HepG2 (cell line): ENCODE measurements around the gene SIVA1. TPM values are rescaled to one million over a fixed set of nuclear protein-coding genes. Genes with fewer than 3 reads are reported as not detected.

ENCODE experiments used
- ATAC-seq: fragments of 200-7000 bp; cut with Tn5 transposase; 3 replicates; pipeline ENCODE4 v1.9.1; 2020; ENCODE audit warnings: mild to moderate bottlenecking, moderate library complexity
- BruUV-seq: library from RNA; stranded (reverse); fragments of 400-500 nt; replicated peaks from 2 replicates; lab custom pipeline; 2021; lab: Mats Ljungman, UMichigan
- CTCF ChIA-PET: fragments of 300-600 bp; formaldehyde crosslinking; extraction: SDS; loops from one replicate; lab custom pipeline; 2021; ENCODE audit warnings: low total read pairs, inconsistent platforms, low intra/inter-chr PET ratio; lab: Yijun Ruan, JAX
- POLR2A ChIA-PET: fragments of 350-600 bp; sonication (Branson Sonifier 250); formaldehyde crosslinking; loops from one replicate; lab custom pipeline; 2020; ENCODE audit warnings: antibody characterized with exemption, inconsistent platforms; lab: Yijun Ruan, JAX
- DNase-seq: peaks from one replicate; pipeline ENCODE4 v3.0.0-alpha.2; 2015; ENCODE audit warnings: low spot score
- FAIRE-seq: peaks from 3 replicates; lab custom pipeline; 2011; peaks lifted over from hg19 to GRCh38; lab: Jason Lieb, UNC
- H2AFZ ChIP-seq: one replicate; pipeline ENCODE4 v1.6.1; 2011; ENCODE audit warnings: low read length, inconsistent platforms
- H3K27ac ChIP-seq: fragments of 300-600 bp; 3 replicates; pipeline ENCODE4 v1.8.0; 2011; ENCODE audit warnings: mixed run types, mild to moderate bottlenecking, mixed read lengths, low read length, inconsistent platforms; ENCODE audit not compliant: insufficient read depth; ENCODE audit errors: extremely low read length
- H3K27me3 ChIP-seq, 2 experiments: fragments of 200-600 bp in 1 of 2; 2 replicates in 1 of 2; 3 replicates in 1 of 2; pipeline versions ENCODE4 v1.6.0 to v1.8.0; 2011; ENCODE audit warnings: low read length in 2 of 2, mild to moderate bottlenecking in 2 of 2, moderate library complexity in 2 of 2, inconsistent platforms in 1 of 2; ENCODE audit not compliant: insufficient read depth in 2 of 2, control insufficient read depth in 1 of 2
- H3K36me3 ChIP-seq, 2 experiments: fragments of 200-600 bp in 1 of 2; replicated peaks in 1 of 2; 2 replicates in 1 of 2; 3 replicates in 1 of 2; pipeline versions ENCODE4 v1.5.1 to v1.8.0; 2011; ENCODE audit warnings: low read length in 2 of 2, inconsistent platforms in 1 of 2; ENCODE audit not compliant: insufficient read depth in 2 of 2, control insufficient read depth in 1 of 2
- H3K4me1 ChIP-seq: 2 replicates; pipeline ENCODE4 v1.5.1; 2012; ENCODE audit warnings: low read length, inconsistent platforms; ENCODE audit not compliant: insufficient read depth
- H3K4me2 ChIP-seq: 2 replicates; pipeline ENCODE4 v1.6.0; 2011; ENCODE audit warnings: low read depth, low read length, inconsistent platforms
- H3K4me3 ChIP-seq, 3 experiments: fragments of 200-600 bp in 1 of 3; sonication (generic), shearing (Covaris generic) in 1 of 3; replicated peaks in 1 of 3; 2 replicates each; pipeline ENCODE4 v1.5.1; 2011 to 2016; ENCODE audit warnings: low read length in 3 of 3, inconsistent platforms in 2 of 3, low read depth in 2 of 3, mild to moderate bottlenecking in 2 of 3, control low read depth in 1 of 3, mixed read lengths in 1 of 3; ENCODE audit not compliant: insufficient read depth in 1 of 3
- H3K79me2 ChIP-seq: one replicate; pipeline ENCODE4 v1.6.1; 2011; ENCODE audit warnings: low read length, inconsistent platforms; ENCODE audit not compliant: insufficient read depth
- H3K9ac ChIP-seq: 2 replicates; pipeline ENCODE4 v1.6.0; 2011; ENCODE audit warnings: mild to moderate bottlenecking, low read depth, low read length, inconsistent platforms; ENCODE audit not compliant: insufficient read depth
- H3K9me3 ChIP-seq: 2 replicates; pipeline ENCODE4 v1.5.1; 2012; ENCODE audit warnings: mild to moderate bottlenecking, low read length
- H4K20me1 ChIP-seq: 2 replicates; pipeline ENCODE4 v1.6.0; 2011; ENCODE audit warnings: inconsistent platforms, mild to moderate bottlenecking, low read length, moderate library complexity; ENCODE audit not compliant: insufficient read depth
- DNMT1 ChIP-seq: sonication (generic); formaldehyde crosslinking; IDR thresholded peaks from 2 replicates; pipeline ENCODE4 v1.5.1; 2020; ENCODE audit warnings: mild to moderate bottlenecking, missing genetic modification reagents
- ISX ChIP-seq: sonication (generic); formaldehyde crosslinking; conservative IDR thresholded peaks from 2 replicates; pipeline ENCODE4 v1.5.0; 2020; ENCODE audit warnings: missing genetic modification reagents
- KLF11 ChIP-seq: IDR thresholded peaks from 2 replicates; pipeline ENCODE4 v1.6.1; 2016; ENCODE audit warnings: missing compliant biosample characterization
- MXD4 ChIP-seq: IDR thresholded peaks from 2 replicates; pipeline ENCODE4 v1.6.1; 2016; ENCODE audit warnings: mild to moderate bottlenecking, missing biosample characterization, missing genetic modification reagents
- PHF8 ChIP-seq: sonication (generic); formaldehyde crosslinking; IDR thresholded peaks from 2 replicates; pipeline ENCODE4 v1.5.0; 2020; ENCODE audit warnings: missing genetic modification reagents
- PPARG ChIP-seq: conservative IDR thresholded peaks from 2 replicates; pipeline ENCODE4 v1.6.1; 2016; ENCODE audit warnings: missing biosample characterization, missing genetic modification reagents
- SALL1 ChIP-seq: sonication (generic); formaldehyde crosslinking; IDR thresholded peaks from 2 replicates; pipeline ENCODE4 v1.8.0; 2022; ENCODE audit warnings: mild to moderate bottlenecking, missing genetic modification reagents
- TOPORS ChIP-seq: sonication (generic); formaldehyde crosslinking; IDR thresholded peaks from 2 replicates; pipeline ENCODE4 v1.8.0; 2023; ENCODE audit warnings: mild to moderate bottlenecking, missing genetic modification reagents
- ZIK1 ChIP-seq: sonication (generic); formaldehyde crosslinking; IDR thresholded peaks from 2 replicates; pipeline ENCODE4 v1.5.0; 2020; ENCODE audit warnings: mild to moderate bottlenecking, low read depth, missing genetic modification reagents, borderline replicate concordance
- ZNF350 ChIP-seq: sonication (generic); formaldehyde crosslinking; IDR thresholded peaks from 2 replicates; pipeline ENCODE4 v1.4.0; 2020; ENCODE audit warnings: mild to moderate bottlenecking, low read depth, missing genetic modification reagents, borderline replicate concordance
- ZNF710 ChIP-seq: sonication (generic); formaldehyde crosslinking; IDR thresholded peaks from 2 replicates; pipeline ENCODE4 v1.5.0; 2020; ENCODE audit warnings: mild to moderate bottlenecking, missing genetic modification reagents, borderline replicate concordance
- ZNF724P ChIP-seq: sonication (generic); formaldehyde crosslinking; IDR thresholded peaks from 2 replicates; pipeline ENCODE4 v1.8.0; 2022; ENCODE audit warnings: missing genetic modification reagents, borderline replicate concordance
- ZNF777 ChIP-seq: sonication (generic); formaldehyde crosslinking; IDR thresholded peaks from 2 replicates; pipeline ENCODE4 v1.4.0; 2020; ENCODE audit warnings: missing genetic modification reagents
- ZNF83 ChIP-seq: sonication (generic); formaldehyde crosslinking; IDR thresholded peaks from 2 replicates; pipeline ENCODE4 v1.4.0; 2020; ENCODE audit warnings: missing genetic modification reagents, mild to moderate bottlenecking, borderline replicate concordance
- ZSCAN12 ChIP-seq: sonication (generic); formaldehyde crosslinking; IDR thresholded peaks from 2 replicates; pipeline ENCODE4 v1.9.0; 2021; ENCODE audit warnings: mild to moderate bottlenecking, missing genetic modification reagents
- WGBS: methylation state at CpG from one replicate; pipeline ENCODE4 v1.1.6; 2017; ENCODE audit warnings: low lambda C conversion rate; 5-methylcytosine and 5-hydroxymethylcytosine counted together
- in situ Hi-C: cut with HindIII; loops from 2 replicates; pipeline ENCODE4 v1.10.0; 2017; ENCODE audit warnings: low pct_unique_long_range_greater_than_20kb; ENCODE audit not compliant: extremely low pct_ligation_motif_present
- intact Hi-C: fragments of 100-400 bp; cut with micrococcal nuclease; formaldehyde crosslinking; loops from one replicate; pipeline ENCODE4 v1.10.0; 2022; ENCODE audit not compliant: unreplicated experiment
- polyA plus RNA-seq, 8 experiments: library from polyadenylated mRNA; depleted of rRNA in 3 of 8; stranded (reverse) in 7 of 8; unstranded in 1 of 8; fragments of >200 nt; fragmentation: Illumina TruSeq in 4 of 8; extraction: Trizol in 4 of 8; gene quantifications; 2 replicates each; pipeline versions ENCODE4 v1.2.1 to v1.2.3, GENCODE V29; 2011 to 2016; ENCODE audit warnings: low read depth in 4 of 8, missing spikeins in 1 of 8, mixed read lengths in 1 of 8; ENCODE audit not compliant: insufficient read depth in 1 of 8
- total RNA-seq, 5 experiments: library from RNA; depleted of rRNA; stranded (reverse); fragments of >200 nt; fragmentation: Illumina TruSeq; extraction: Trizol; gene quantifications; 2 replicates each; pipeline ENCODE4 v1.2.3, GENCODE V29; 2016; ENCODE audit warnings: low read depth in 1 of 5

SIVA1 gene
- total and polyA plus RNA-seq, 2 of the 13 experiments (the other 11 are each of a cell fraction or from before 2014, with no cell fraction given) = 123 to 186 TPM

- TF ChIP-seq MXD4 (CRISPR knock-in tag) (no peak), ZNF777 (no peak), ZIK1 (CRISPR knock-in tag) (no peak)
Observed at GRCh38 chr14:104722938-104723650, 29.9 kb upstream of the SIVA1 start (continued).

GRCh38 chr14:104723651-104724406 lies 29.1 kb upstream of the SIVA1 start, which contains the start of gene ADSS1:
Gene ADSS1 (plus strand): TSS chr14:104724229. CDS start chr14:104724271, 42 bp downstream.
- Histone ChIP-seq H3K9ac (peak within 1 kb of the TSS; percentile 76), H3K27ac (peak within 1 kb of the TSS; percentile 49), H3K27me3 (peaks cover 0 to 3% of the 10 kb centered on the region in 2 experiments; a peak in 1 of 5 replicates), H3K36me3 (peaks cover 0 to 1% of the 10 kb centered on the region in 2 experiments; a peak in 1 of 5 replicates), H3K4me2 (peak within 1 kb of the TSS; percentile 98), H4K20me1 (no peaks in the 10 kb centered on the region), H3K4me3 (peak within 1 kb of the TSS; percentile 63 to 90 (median 68)), H3K4me1 (peaks cover 67% of the 10 kb centered on the region), H3K9me3 (no peaks in the 10 kb centered on the region), H2AFZ (no peak within 1 kb of the TSS), H3K79me2 (no peaks in the 10 kb centered on the region)
- FAIRE-seq (no peak), ATAC-seq (peak; percentile 40), DNase-seq (peak; percentile 24)
- in situ Hi-C loops = no loop called here
- BruUV-seq = no TSS peak
- 0% methylated on average over 8 of the region's 82 CpGs for WGBS
- CTCF ChIA-PET = no interaction called here
- intact Hi-C loops = no loop called here
- POLR2A ChIA-PET = interaction anchor here (1.3 to 3.3 kb wide), 5 partner anchors 12 to 58 kb away, joined by 3 to 18 read pairs (median 5); partner anchors contain the start of gene SIVA1
- TF ChIP-seq SALL1 (CRISPR knock-in tag) = peak; percentile 7; the same call in 1 of the 2 replicates
- peak; percentile 52; the same call in 1 of the 2 replicates for TF ChIP-seq ZNF710 (CRISPR knock-in tag)
- TF ChIP-seq ZSCAN12 (CRISPR knock-in tag) = 0 out of 2 replicates have a peak, but pooled peaks have one; percentile 28
- TF ChIP-seq ZNF350 = 0 out of 2 replicates have a peak, but pooled peaks have one; percentile 47
- peak; percentile 67; the same call in 1 of the 2 replicates for TF ChIP-seq ZNF83 (CRISPR knock-in tag)
- TF ChIP-seq ISX (CRISPR knock-in tag) = no peak
- no peak for TF ChIP-seq PPARG
- TF ChIP-seq PHF8 = peak; percentile 32; the same call in 1 of the 2 replicates
- TF ChIP-seq DNMT1 = 0 out of 2 replicates have a peak, but pooled peaks have one; percentile 4
- 0 out of 2 replicates have a peak, but pooled peaks have one; percentile 17 for TF ChIP-seq KLF11 (CRISPR knock-in tag)
- no peak for TF ChIP-seq TOPORS (CRISPR knock-in tag)
- no peak; the same call in 1 of the 2 replicates for TF ChIP-seq ZNF724P (CRISPR knock-in tag)
